Measurements from ENCODE around the gene DLGAP4.
A peak's percentile ranks its signal among the peaks of the same experiment; 100 is the strongest.

DLGAP4 gene

DNA sequence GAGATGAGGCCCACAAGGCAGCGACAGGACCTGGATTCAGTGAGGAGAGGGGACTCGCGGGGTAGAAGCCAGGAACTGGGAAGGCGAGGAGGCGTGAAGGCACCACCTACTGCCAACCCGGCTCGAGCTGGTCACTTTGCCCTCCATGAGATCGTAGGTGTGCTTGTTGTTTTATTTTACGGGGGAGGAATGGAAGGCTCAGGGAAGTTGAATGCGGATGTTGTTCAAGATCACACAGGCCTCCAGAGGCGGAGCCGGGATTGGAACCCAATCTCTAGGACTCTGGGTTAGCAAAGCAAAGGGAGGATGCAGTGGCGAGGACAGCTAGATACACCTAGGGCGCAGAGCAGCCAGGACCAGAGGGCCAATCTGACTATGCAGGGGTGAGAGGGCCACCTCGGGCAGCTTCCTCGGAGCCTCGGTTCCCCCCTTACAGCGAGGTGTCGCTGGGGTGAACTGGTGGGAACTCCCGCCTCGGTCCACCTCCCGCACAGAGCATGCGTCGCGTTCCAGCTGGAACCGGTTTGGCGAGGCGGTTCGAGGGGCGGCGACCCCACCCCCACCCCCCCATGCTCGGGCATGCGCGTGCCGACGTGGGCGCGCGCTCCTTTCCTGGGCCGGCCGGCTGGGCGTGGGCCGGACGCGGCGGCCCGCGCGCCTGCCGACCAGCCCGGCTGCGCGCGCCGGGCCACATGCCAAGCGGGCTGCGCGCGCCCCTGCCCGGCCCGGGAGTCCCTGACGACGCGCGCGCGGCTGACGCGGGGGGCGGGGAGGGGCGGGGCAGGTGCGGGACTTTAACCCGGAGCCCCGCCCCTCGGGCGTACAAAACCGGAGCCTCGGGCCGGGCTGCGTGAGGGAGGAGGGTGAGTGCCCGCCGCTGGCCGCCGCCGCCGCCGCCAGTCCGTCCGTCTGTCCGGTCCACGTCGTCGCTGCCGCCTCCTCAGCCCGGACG is 154.8 kb downstream of the DLGAP4 start:
- no peak for TF ChIP-seq CTCF (conservative IDR thresholded peaks at IDR 0.05; ENCODE audit: low read length)
- H3K4me3 ChIP-seq (ENCODE audit: low read length): peak overlapping the region; percentile 60
- peak; percentile 89 for DNase-seq (ENCODE audit: low read depth)

DNA sequence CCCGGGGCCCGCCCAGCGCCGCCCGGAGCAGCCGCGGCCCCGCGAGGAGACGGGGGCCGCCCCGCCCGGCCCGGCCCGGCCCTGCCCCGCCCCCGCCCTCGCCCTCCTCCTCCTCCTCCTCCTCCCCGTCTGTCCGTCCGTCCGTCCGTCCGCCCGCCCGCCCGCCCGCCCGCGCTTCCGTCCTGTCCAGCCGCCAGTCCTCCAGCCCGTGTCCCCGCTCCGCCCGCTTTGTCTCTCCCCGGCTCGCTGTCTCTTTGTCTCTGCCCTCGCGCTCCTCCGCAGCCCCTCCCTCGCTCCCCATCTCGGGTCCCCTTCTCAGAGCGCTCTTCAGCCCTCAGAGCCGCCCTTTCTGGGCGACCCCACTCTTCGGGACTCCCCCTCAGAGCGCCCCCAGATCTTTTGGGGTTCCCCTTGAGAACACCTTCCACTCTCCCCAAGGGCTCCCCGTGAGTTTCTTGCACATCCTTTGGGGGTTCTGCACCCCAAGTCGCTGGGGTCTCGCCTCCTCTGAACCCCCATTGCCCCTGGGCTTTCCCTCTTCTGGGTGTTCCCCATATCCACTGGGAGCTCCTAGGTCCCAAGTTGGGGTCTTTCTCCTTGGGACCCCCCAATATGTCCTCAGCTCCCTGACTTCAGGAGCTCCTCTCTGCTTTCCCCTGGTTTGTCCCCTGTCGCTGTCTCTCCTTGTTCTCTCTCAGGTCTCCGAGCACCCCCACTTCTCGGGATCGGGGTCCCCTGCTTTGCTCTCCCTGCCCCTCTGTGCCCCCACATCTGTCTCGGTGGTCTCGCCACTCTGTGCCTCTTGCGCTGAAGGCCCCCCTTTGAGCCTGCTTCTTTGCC is 155.7 kb downstream of the DLGAP4 start:
- peak; percentile 59 for DNase-seq (ENCODE audit: low read depth)
- peak overlapping the region; percentile 94 for H3K4me3 ChIP-seq (ENCODE audit: low read length)
- no peak for TF ChIP-seq CTCF (conservative IDR thresholded peaks at IDR 0.05; ENCODE audit: low read length)

DNA sequence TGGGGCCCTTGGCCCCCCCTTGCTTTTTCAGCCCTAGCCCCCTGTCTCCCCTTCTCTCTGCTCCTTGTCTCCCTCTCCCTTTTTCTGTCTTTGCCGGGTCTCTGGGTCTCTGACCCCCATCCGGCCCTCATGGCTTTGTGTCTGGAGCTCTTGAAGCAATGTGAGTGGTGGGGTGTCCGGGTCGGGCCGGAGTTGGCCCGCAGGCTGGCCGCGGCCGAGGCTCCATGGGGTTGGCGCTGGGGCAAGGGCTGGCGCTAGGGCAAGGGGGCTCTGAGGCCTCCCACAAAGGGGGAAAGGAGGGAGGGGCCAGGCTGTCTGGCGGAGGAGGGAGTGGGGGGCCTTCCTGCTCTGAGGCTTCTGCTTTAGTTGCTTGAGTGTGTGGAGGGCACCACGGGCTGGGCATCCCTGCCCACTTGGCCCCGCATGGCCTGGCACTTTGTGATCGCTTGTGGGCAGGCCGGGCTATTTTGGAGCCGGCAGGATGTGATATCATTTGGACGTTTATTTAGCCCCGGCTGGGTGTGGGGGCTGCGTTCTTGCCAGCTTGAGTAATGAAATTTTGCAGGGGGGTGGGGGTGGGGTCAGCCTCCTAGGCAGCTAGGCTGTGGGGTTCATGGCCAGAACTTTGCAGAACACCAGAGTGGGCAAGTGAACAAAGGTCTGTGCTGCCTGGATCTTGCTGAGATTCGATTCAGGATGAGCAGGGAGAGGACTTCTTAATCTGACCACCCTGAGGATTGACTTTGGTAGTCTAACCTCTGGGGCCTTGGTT is 156.5 kb downstream of the DLGAP4 start:
- peak; percentile 70 for DNase-seq (ENCODE audit: low read depth)
- H3K4me3 ChIP-seq (ENCODE audit: low read length): peak overlapping the region; percentile 94
- TF ChIP-seq CTCF (conservative IDR thresholded peaks at IDR 0.05; ENCODE audit: low read length): no peak

GRCh38 chr20:36463212-36464061 is 157.3 kb downstream of the DLGAP4 start:
- peak overlapping the region; percentile 94 for H3K4me3 ChIP-seq (ENCODE audit: low read length)
- no peak for DNase-seq (ENCODE audit: low read depth)
- TF ChIP-seq CTCF (conservative IDR thresholded peaks at IDR 0.05; ENCODE audit: low read length): no peak

- H3K4me3 ChIP-seq (ENCODE audit: low read length): peak overlapping the region; percentile 24; the same call in 1 of the 2 replicates
- DNase-seq (ENCODE audit: low read depth): peak; percentile 85
- TF ChIP-seq CTCF (conservative IDR thresholded peaks at IDR 0.05; ENCODE audit: low read length): peak; percentile 7; the same call in 1 of the 2 replicates
Measured at GRCh38 chr20:36465109-36466080, 159.3 kb downstream of the DLGAP4 start.

Measured in AG10803 (cell line).